GM10266 (cell line): ENCODE data around the gene ZNF638.

Experiments used
- DNase-seq: peaks from one replicate; pipeline ENCODE4 v3.0.0; 2012; ENCODE audit errors: extremely low spot score
- TF ChIP-seq, protein P1 (sequence below): IDR thresholded peaks from 2 replicates; pipeline ENCODE4 v1.5.1; 2012; ENCODE audit warnings: mild to moderate bottlenecking, low read depth; ENCODE audit not compliant: control insufficient read depth, insufficient read depth; ENCODE audit errors: missing control alignments

The ZNF638 gene

DNA sequence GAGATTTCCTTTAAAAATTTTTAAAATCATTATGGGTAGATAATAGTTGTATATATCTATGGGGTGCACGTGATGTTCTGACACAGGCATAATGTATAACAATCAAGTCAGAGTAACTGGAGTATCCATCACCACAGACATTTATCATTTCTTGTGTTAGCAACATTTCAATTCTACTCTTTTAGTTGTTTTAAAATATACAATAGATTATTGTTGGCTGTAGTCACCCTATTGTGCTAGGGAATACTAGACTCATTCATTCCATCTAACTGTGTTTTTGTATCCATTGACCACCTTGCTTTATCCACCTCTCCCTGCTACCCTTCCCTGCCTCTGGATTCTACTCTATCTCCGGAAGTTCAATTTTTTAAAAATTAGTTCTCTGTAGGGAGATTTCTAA lies 152.8 kb downstream of the ZNF638 start:
- TF ChIP-seq, protein P1, sequence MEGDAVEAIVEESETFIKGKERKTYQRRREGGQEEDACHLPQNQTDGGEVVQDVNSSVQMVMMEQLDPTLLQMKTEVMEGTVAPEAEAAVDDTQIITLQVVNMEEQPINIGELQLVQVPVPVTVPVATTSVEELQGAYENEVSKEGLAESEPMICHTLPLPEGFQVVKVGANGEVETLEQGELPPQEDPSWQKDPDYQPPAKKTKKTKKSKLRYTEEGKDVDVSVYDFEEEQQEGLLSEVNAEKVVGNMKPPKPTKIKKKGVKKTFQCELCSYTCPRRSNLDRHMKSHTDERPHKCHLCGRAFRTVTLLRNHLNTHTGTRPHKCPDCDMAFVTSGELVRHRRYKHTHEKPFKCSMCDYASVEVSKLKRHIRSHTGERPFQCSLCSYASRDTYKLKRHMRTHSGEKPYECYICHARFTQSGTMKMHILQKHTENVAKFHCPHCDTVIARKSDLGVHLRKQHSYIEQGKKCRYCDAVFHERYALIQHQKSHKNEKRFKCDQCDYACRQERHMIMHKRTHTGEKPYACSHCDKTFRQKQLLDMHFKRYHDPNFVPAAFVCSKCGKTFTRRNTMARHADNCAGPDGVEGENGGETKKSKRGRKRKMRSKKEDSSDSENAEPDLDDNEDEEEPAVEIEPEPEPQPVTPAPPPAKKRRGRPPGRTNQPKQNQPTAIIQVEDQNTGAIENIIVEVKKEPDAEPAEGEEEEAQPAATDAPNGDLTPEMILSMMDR, result no peak
- DNase-seq, result no peak
